Activated CD8-positive, alpha-beta memory T cell treated with anti-CD3 and anti-CD28 coated beads, Interleukin-2, amount 50 U/mL, for 48 hours (primary cell): ENCODE measurements around the gene SMARCA2.

ENCODE experiments used
- DNase-seq: peaks from one replicate; pipeline ENCODE4 v3.0.0-alpha.2; 2020

SMARCA2 gene

DNA sequence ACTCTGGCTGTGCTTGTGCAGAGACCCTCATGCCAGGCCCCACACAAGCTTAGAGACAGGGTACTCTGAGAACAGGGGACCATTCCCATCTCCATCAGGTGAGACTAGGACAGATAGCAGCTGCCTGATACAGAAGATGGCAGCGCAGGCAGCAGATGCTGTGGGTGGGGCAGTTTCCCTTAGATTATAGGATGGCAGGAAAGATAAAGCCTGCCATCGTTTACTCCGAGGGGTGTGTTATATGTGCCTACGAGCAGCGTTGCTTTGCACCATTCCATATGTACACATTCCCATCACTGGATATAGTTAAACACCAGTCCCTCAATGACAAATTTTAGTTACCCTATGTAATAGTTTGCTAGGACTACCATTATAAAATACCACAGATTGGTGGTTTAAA, 135.2 kb downstream of the SMARCA2 start:
- DNase-seq: no peak

DNA sequence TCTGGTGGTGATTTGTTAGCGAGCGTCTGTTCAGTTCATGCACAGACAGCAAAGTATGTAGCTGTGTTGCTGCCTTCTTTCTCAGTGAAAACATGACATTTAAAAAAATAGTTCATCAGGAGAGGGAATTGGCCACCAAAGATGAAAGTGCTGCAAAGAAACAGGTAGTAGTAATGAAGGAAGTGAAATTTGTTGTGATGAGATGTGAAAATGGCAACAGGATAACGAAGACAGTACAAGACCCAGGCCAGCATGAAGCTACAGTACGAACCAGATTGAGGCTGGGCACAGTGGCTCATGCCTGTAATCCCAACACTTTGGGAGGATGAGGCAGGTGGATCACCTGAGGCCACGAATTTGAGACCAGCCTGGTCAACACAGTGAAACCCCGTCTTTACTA, 136.0 kb downstream of the SMARCA2 start:
- no peak for DNase-seq

DNA sequence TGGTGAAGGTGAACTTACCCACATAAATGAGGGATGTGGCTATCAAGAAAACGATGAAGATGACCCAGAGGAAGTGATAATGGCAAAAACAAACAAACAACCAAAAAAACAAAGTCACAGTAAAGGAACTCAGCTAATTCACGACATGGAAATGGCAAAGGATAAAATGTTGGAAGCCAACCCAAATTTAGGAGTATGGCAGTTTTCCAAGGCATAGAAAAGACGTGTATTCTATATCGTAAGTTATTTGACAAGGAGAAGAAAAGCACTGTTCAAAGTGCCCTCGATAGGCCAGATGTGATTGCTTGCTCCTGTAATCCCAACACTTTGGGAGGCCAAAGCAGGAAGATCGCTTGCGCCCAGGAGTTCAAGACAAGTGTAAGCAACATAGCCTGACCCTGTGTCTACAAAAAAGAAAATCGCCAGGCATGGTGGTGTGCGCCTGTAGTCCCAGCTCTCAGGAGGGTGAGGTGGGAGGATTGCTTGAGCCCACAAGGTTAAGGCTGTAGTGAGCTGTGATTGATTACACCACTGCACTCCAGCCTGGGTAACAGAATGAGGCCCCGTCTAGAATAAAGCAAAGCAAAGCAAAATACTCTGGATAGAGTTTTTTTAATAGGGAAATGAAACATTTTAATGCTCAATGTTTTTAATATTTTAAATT, 138.0 kb downstream of the SMARCA2 start:
- DNase-seq: no peak

DNA sequence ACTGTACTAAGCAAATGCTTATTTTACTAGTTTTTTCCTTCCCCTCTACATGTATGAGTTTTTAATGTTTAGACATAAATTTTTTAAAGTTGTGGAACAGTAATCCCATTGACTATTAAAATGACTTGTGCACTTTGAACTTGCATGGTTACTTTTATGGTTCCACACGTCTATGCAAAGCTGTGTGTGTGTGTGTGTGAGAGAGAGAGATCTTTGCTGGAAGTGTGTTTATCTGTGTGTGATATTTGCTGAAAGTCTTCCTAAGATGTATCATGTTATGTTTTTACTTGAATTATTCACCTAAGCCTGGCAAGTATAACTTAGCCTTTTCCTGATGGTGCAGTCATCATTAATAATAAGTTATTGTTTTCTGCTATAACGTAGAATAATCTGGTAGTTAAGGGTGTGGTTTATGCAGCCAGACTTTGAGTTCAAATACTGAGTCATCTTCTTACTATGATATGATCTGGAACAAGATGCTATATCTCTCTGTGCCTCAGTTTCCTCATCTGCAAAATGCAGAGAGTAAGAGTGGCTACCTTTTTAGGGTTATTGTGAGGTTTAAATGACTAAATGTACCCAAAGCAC, 138.6 kb downstream of the SMARCA2 start:
- no peak for DNase-seq

DNA sequence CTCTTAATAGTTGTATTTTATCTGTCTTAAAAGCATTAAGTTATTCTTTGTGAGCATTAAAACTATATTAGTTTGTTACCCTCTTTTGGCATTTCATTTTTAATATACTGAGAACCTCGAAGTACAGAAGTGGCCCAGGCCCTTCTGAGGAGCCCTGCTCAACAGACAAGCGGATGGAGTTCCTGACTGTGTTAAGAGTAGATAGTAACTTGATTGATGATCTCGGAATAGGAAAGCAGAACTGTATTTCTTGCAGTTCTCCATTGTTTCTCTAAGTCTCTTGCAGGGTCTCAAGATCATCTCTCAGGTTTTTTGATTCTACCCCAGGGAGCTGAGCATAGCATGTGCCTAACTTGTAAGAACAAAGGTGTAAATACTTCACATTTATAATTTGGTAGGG, 139.6 kb downstream of the SMARCA2 start:
- DNase-seq: no peak

DNA sequence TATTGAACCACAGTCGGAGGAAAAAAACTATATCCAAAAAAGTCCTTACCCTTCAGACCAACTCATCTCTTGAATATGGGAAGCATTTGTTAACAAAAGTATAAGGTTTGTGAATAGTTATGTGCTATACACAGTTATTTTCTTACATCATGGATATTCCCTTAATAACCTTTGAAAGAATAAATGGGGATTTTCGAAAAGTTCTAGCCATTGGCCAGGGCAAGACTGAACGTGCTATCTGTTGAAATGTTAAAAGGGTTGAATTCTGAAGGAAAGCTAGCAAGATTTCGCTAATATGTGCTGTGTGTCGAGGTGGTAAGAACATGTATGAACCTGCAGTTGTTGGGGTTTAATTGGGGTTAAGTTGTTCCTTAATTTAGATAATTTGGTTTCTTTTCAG, 140.8 kb downstream of the SMARCA2 start:
- no peak for DNase-seq

DNA sequence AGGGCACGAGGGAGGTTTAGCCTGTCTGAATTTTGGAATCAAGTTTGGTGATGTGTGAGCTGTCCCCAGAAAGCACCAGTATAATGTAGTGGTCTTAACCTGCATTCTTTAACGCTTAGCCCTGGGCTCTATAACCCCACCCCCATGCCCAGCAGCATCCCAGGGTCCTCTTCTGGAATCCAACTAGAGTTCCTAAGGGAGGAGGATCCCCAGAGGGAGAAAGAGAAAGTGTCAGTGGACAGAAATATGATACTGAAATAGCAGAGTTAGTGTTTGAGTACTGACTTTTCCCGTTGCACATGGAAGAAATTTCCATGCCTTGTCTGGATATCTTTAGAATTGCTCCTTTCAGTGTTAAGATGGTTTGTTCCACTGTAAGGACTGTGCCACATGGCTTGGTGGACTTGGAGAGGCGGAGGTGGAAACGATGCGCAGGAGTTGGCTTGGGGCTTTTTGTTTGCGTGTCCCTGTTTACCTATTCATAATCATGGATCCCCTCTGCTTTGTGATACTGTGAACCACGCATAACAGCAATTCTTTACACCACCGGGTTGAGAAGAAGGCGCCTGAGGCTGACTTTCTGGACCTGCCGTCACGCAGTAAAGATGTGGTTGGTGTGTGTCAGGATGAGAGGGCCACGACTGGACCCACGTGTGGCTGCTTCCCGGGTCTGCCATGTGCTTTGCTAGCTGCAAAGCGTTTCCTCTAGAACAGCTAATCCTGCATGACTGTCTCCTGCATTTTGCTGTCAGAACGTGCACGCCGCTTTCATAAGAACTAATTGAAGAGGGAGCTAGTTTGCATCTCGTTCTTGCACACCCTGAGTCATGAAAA, 142.3 kb downstream of the SMARCA2 start:
- peak; percentile 73 for DNase-seq

DNA sequence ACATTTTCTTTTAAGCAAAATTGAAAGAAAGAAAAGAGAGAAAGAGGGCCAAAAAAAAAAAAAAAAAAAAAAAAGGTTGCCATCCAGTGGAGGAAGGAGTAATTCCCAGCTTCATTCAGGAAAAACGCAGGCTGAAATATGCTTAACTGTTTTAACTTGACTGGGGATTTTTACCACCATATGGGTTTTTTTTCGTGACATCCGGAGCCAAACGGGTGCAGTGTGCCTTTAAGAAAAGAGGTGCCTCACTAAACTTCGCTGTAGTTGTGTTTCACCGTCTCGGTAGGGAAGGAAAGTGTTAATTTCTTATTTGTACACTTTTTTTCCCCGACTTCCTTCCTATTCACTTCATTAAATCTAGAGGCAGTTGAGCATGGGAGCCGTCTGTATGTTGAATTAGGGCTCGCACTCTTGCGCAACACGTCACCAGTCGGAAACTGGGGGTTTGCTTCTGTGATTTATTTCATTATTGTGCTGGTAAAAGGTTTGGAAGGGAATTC, 143.0 kb downstream of the SMARCA2 start:
- no peak for DNase-seq

DNA sequence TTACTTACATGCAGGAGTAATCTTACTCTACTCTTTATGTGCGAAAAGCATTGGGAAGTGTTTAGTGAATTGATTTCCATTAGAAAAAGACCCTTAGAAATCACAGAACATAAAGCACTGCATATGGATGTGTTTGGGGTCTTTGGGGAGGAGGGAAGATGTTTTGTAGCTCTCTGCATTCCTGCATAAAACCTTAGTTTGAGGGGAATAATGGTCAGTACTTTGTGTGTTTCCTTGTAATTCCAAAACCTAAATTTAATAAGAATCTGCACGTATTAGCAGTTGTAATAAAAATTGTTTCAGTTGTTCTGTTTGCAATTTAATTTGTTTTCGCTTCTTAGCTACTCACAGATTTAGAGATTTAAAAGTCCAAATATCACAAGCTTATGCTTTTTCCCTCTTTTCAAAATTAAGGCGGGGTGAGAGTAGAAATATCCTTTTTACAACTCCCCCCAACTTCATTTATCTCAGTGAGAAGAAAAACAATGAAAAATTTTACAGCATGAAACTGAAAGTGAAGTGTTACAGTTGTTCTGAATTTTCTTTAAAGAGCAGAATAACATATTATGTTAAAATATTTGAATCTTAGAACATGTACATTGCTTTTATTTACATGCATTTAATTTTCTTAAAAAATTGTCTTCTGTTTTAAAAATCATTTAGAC, 143.8 kb downstream of the SMARCA2 start:
- no peak for DNase-seq

DNA sequence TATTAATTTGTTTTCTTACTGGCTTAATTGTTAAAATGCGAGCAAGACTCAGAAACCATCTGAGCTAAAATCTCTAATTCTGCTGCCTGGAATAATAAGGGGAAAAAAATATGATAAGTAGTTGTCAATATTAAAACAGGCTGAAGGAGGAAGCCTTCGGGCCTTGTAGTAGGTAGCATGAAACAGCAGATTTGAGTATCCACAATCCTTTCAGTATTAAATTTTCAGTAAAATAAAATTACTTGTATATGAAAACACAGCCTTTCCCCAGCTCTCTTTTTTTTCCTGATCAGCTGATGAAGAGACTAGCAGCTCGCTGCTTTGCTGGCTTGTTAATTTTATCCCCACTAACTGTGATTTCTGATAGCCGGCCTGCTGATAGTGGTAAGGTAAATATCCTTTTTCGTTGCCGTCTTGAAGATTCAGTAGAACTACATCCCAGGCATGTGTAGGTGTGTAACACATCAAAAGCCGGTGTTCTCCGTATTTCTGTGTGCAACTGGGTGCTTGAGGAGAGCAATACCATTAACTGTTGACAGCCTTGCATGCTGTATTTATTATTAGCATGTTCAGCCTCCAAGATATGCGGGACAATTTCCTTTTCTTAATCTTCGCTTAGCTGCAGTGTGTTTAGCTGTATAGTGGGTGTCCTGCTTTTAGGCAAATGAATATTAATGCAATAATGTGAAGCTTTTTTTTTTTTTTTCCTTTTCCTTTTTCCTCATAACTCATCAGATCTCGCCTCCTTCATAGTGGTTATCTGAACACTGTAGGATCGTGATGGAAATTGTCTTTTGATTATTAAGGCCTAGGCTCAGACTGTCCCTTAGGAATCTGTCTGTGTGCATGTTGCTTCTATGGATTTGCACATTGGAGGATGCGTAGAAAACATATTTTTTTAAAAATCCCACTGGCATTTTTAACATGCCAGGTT, 144.6 kb downstream of the SMARCA2 start:
- no peak for DNase-seq

DNA sequence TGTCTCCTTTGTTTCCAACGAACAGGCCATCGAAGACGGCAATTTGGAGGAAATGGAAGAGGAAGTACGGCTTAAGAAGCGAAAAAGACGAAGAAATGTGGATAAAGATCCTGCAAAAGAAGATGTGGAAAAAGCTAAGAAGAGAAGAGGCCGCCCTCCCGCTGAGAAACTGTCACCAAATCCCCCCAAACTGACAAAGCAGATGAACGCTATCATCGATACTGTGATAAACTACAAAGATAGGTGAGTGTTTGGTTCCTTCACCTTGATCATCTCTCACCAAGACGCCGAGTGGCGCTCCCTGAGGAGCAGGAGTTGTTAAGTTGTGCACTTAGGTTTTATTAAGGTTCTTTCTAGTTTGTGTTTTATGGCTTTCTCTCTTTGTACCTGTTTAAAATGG, 146.5 kb downstream of the SMARCA2 start:
- no peak for DNase-seq

DNA sequence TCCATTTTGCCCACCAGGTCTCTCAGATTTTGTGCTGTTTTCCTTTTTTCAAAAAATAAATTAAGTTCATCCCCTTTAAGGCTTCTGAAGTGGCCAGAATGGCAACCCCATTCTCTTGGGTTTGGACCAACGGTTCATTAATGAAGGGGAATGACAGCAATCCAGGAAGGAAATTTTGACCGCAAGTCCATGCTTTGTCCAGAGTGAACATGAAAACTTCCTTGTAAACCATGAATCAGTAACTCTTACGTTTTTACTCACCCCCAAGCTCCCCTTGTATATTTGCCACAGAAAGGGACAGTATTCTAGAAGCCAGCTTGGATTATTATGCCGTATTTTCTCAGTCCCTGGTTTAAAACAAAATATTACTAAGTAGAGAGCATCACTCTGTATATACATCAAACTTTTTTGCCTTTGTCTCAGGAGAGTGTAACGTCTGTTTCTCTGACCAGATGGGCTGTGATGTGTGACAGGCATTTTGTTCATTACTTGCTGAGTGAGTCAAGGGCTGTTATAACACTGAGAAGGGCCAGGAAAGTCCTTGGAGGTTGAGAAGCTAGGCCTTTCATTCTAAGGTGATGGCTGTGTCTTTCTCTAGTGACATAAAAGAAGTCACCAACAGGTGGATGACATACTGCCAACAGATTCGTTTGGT, 148.2 kb downstream of the SMARCA2 start:
- DNase-seq: no peak

DNA sequence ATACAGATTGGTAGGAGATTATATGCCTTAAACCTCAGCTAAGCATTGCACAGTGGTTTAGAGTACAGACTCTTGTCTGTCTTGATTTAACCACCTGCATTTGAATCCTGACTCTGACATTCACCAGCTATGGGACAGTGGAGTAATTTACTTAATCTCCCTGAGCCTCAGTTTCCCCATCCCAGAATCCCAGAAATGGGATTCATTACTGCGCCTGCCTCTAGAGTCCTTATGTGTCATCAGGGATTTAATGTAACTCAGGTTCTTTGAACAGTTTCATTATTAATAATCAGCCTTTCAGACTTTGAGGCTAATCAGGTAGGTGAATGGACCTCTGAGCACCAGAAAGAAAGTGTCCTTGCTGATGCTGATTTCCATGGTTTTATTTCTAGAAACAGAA, 149.1 kb downstream of the SMARCA2 start:
- no peak for DNase-seq

DNA sequence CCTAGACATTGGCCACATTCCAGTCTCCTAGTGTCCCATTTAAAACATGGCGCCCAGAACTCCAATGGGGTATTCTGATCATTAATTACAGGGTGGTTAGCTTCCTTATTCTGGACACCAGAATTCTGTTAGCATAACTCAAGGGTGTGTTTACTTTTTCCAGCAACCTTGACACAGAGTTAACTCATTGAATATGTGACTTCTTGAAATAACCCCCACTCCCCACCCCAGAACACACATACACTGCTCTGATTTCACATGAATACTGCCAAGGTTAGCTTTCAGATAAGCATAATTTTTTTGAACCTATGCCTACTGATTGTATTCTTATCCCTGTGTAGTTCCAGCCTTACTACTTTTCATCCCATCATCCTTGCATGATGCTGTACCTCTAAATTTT, 151.1 kb downstream of the SMARCA2 start:
- DNase-seq: no peak

DNA sequence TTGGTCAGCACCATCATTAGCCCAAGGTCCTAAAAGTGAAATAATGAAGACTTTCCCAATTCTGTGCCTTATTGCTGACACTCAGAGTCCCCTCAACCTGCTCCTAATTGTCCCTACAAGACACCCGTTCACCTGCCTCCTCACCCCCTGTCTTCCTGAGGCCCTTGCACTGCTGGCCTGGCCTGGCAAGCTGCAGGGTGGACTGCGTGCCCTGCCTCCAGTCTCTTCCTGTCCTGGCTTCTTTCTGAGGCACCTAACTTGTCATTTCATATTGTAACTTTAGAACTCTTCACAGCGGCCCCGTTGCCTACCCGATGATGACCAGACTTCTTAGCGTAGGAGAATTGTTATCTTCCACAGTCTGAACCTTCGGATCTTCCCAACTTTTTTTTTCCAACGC, 153.9 kb downstream of the SMARCA2 start:
- no peak for DNase-seq

DNA sequence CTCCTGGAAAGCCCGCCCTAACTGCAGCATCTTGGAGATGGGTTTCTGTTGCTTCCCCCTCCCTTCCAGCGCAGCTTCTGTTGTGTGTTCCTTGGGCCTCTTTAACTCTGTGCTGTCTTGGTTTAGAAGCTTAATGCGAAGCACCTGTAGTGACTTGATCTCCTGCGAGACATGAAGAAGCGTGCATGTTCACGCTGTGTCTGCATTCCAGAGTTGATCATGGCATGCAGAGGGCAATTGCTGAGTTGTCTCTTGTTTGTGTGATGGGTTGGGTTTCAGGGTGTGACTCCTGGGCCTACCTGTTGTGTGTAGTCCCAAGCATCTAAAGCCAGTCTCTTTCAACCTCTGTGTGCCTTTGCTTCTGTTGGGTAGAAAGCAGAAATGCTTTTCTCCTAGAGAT, 155.6 kb downstream of the SMARCA2 start:
- DNase-seq: no peak

DNA sequence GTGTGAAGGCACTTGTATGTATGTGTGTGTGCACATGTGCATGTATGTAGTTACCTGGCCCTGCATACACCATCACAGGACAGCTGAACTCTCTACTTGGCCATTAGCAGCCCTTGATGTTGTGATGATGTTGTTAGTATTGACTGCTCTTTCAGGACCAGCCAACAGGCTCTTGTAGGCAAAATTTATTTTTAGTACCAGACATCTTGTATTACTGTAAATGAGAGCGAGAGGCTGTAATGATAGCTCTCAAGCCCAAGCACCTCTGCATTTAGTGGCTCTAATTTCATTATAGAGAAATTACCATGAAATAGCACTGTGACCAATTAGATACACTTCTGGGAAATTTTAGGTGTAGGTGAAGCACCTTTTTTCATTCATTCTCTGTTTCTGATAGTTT, 158.0 kb downstream of the SMARCA2 start:
- no peak for DNase-seq

DNA sequence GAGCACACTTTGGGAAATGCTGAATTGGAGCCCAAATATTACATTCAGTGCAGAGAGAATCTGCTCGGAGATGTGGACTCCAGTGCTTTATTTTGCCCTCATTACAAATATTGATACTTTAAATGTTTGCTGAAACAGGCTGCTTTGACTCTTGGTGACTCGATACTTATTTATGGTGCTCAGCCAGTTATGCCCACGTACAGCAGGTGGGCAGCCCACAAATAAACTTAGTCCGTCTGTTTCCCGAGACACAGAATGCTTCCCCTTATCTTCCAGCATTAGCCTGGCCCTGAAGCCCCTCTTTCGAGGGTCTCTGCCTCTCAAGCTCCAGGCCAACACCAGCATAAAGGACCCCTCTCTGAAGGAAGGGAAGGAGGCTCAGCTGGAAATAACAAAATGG, 158.7 kb downstream of the SMARCA2 start:
- DNase-seq: no peak

DNA sequence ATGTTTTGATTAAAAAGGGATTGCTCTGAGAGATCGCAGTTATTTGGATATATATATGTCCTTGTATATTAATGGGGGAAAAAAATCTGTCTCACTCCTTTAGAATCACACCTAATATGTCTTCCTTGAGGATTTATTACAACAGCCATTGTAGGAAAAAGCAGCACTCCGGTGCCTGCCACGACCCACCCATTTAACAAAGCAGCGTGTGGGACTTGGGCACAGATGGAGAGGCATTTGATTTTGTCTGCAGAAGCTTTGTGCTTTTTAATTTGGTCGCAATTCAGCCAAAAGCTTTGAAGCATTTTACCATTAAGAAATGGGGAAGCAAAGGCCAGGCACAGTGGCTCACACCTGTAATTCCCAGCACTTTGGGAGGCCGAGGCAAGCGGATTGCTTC, 159.2 kb downstream of the SMARCA2 start:
- DNase-seq: no peak

DNA sequence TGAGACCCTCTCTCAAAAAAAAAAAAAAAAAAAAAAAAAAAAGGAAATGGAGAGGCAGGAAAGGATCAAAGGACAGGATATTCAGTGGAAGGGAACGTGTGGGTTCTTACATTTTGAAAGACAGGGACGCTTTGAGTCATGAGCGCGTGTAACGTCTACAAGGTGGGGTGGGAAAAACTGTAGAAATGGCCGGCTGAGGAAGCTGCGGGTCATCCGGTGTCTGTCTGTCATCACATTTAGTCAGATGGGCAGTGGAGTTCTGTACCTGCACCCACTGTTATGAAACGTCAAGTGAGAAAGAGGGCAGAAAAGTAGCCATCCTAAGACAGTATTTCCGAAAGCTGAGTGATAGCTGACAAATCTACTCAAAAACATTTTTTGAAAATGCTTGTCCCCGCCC, 159.8 kb downstream of the SMARCA2 start:
- DNase-seq: no peak

DNA sequence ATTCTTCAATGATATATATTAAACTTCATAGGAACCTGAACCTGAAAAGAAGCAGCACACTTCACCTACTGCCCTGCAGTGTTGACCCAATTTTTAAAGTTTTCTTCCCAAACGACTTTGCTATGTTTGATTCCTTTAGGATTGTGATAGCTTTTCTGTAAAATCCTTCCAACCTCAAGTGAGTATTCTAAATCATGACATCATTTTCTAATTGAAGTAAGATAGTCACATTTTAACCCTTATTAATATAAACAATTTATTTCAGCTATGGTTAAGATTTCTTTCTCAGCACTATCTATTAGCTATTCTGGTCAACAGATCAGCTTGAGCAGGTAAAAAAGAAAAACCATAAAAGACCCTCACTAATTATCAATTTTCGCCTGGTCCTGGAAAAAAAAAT, 162.0 kb downstream of the SMARCA2 start:
- no peak for DNase-seq
